Peyer's patch (tissue), 4 donors: Measurements from ENCODE around the gene UBASH3B.

Source experiments
- CTCF ChIP-seq, 6 experiments: fragments of 450-650 bp in 4 of 6; fragments of 200-600 bp in 2 of 6; sonication (generic) in 1 of 6; IDR thresholded peaks; one replicate each; pipeline ENCODE4 v1.5.1; 2017 to 2019; ENCODE audit warnings: antibody characterized with exemption in 6 of 6, mild to moderate bottlenecking in 3 of 6, moderate library complexity in 1 of 6
- POLR2A ChIP-seq, 2 donors: fragments of 450-650 bp; IDR thresholded peaks; one replicate each; pipeline ENCODE4 v1.5.1; 2017; ENCODE audit warnings: antibody characterized with exemption in 2 of 2, mild to moderate bottlenecking in 2 of 2, moderate library complexity in 2 of 2

GRCh38 chr11:122755941-122756340 is 100.4 kb downstream of the UBASH3B start:
- TF ChIP-seq CTCF (IDR thresholded peaks at IDR 0.05) = no peak
- TF ChIP-seq POLR2A (IDR thresholded peaks at IDR 0.05) = no peak
